H1 (cell line): Measurements from ENCODE around the gene AKR7A2. TPM values are rescaled to one million over a fixed set of nuclear protein-coding genes. Genes with fewer than 3 reads are reported as not detected.

Experiments used
- polyA plus RNA-seq, 7 experiments: library from polyadenylated mRNA; depleted of rRNA in 3 of 7; stranded (reverse) in 5 of 7; unstranded in 2 of 7; fragments of >200 nt in 5 of 7; fragments of 200-250 nt in 2 of 7; gene quantifications; 1 replicate in 5 of 7; 2 replicates in 1 of 7; 4 replicates in 1 of 7; pipeline versions ENCODE4 v1.2.1 to v1.2.3, GENCODE V29; 2011 to 2013; ENCODE audit warnings: missing spikeins in 2 of 7, mixed read lengths in 2 of 7
- total RNA-seq: library from RNA; stranded (reverse); fragmentation: NEBNext Ultra II Directional; extraction: Animal tissue kit (Norgen Biotek cat#: 25700); gene quantifications from 2 replicates; pipeline ENCODE4 v1.2.1, GENCODE V29; 2021
- TF ChIP-seq, protein P1 (sequence below), 3 experiments: IDR thresholded peaks; 1 replicate in 2 of 3; 2 replicates in 1 of 3; pipeline versions ENCODE4 v1.5.1 to v1.6.1; 2011; ENCODE audit warnings: low read length in 3 of 3, mild to moderate bottlenecking in 3 of 3, inconsistent platforms in 2 of 3, low read depth in 1 of 3, moderate library complexity in 1 of 3; ENCODE audit not compliant: insufficient read depth in 1 of 3; ENCODE audit errors: control extremely low read depth in 1 of 3

The AKR7A2 gene
- total and polyA plus RNA-seq, 2 of the 8 experiments (the other 6 are each of a cell fraction or from before 2014, with no cell fraction given) = 32.0 to 48.3 TPM

DNA sequence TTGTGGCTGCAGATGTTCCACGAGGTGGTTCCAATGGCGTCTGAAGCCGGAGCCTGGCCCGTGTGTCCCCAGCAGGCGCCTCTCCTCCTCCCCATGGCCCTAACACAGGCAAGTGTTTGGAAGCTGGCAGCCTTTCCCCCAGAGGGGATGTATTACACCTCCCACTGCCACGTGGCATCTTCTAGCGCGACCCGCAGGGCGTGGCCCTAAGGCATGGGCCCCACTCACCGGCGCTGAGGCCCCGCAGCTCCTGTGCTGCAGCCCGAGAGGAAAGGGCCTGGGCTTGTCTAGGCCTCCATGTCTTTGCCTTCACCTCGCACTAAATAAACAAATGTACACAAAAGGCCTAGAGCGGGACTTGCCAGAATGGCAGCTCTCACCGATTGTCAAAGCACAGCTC, 38.1 kb upstream of the AKR7A2 start (continued):
- TF ChIP-seq, protein P1, sequence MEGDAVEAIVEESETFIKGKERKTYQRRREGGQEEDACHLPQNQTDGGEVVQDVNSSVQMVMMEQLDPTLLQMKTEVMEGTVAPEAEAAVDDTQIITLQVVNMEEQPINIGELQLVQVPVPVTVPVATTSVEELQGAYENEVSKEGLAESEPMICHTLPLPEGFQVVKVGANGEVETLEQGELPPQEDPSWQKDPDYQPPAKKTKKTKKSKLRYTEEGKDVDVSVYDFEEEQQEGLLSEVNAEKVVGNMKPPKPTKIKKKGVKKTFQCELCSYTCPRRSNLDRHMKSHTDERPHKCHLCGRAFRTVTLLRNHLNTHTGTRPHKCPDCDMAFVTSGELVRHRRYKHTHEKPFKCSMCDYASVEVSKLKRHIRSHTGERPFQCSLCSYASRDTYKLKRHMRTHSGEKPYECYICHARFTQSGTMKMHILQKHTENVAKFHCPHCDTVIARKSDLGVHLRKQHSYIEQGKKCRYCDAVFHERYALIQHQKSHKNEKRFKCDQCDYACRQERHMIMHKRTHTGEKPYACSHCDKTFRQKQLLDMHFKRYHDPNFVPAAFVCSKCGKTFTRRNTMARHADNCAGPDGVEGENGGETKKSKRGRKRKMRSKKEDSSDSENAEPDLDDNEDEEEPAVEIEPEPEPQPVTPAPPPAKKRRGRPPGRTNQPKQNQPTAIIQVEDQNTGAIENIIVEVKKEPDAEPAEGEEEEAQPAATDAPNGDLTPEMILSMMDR (IDR thresholded peaks at IDR 0.05; ENCODE audit: control extremely low read depth in 1 of 3, insufficient read depth in 1 of 3, low read depth in 1 of 3, low read length in 3 of 3) = no peak
